B cell (primary cell): Measurements from ENCODE around the gene DPP10.

ENCODE experiments used
- EZH2 ChIP-seq: IDR thresholded peaks from 2 replicates; pipeline ENCODE4 v1.6.1; 2012; ENCODE audit warnings: borderline replicate concordance, low read depth, mild to moderate bottlenecking, moderate library complexity, low read length; ENCODE audit not compliant: insufficient read depth, poor library complexity, severe bottlenecking
- TF ChIP-seq, protein P1 (sequence below): fragments of 200-600 bp; IDR thresholded peaks from one replicate; pipeline ENCODE4 v1.8.0; 2022; ENCODE audit warnings: antibody characterized with exemption, mild to moderate bottlenecking

DNA sequence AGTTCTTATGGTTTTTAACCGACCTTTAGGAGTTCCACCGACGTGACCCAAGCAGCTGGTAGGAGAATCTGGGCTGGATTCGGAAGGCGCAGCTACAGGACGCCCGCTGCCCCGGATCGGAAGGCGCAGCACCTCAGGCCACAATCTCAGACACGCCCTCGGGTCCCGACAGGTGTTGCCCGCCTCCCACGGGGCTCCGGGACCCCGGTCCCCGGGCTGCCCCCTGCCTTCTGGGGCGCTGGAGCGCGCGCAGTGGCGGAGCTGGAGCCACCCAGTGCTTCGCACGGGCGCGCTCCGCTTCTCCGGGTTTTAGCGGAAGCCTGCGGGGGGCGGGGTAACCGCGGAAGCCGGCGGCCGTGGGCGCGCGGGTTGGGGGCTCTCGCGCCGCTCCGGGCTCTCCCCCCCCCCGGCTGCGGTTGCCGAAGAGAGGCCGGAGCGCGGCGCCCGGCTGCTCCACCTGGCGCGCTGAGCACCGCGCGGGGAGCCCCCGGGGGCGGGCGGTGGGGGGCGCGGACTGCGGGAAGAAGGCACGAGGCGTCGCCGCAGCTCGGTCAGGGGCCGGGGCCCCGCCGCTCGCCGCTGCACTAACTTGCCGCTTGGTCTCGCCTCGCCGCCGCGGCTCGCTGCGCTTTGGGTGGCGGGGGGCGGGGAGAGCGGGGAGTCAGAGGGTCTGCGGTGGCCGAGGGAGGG is 718.8 kb downstream of the DPP10 start:
- no peak for TF ChIP-seq EZH2
- TF ChIP-seq, protein P1, sequence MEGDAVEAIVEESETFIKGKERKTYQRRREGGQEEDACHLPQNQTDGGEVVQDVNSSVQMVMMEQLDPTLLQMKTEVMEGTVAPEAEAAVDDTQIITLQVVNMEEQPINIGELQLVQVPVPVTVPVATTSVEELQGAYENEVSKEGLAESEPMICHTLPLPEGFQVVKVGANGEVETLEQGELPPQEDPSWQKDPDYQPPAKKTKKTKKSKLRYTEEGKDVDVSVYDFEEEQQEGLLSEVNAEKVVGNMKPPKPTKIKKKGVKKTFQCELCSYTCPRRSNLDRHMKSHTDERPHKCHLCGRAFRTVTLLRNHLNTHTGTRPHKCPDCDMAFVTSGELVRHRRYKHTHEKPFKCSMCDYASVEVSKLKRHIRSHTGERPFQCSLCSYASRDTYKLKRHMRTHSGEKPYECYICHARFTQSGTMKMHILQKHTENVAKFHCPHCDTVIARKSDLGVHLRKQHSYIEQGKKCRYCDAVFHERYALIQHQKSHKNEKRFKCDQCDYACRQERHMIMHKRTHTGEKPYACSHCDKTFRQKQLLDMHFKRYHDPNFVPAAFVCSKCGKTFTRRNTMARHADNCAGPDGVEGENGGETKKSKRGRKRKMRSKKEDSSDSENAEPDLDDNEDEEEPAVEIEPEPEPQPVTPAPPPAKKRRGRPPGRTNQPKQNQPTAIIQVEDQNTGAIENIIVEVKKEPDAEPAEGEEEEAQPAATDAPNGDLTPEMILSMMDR: no peak
